Astrocyte (in vitro differentiated cells and primary cell): ENCODE results near the gene CRLF1.

Experiments used
- EZH2 ChIP-seq: IDR thresholded peaks from 2 replicates; pipeline ENCODE4 v1.6.1; 2012; ENCODE audit warnings: mild to moderate bottlenecking, low read length, inconsistent platforms; ENCODE audit not compliant: insufficient read depth
- TF ChIP-seq, protein P1 (sequence below): IDR thresholded peaks from 2 replicates; pipeline ENCODE4 v1.5.1; 2011; ENCODE audit warnings: low read depth, mild to moderate bottlenecking, inconsistent platforms, low read length, moderate library complexity; ENCODE audit not compliant: insufficient read depth

DNA sequence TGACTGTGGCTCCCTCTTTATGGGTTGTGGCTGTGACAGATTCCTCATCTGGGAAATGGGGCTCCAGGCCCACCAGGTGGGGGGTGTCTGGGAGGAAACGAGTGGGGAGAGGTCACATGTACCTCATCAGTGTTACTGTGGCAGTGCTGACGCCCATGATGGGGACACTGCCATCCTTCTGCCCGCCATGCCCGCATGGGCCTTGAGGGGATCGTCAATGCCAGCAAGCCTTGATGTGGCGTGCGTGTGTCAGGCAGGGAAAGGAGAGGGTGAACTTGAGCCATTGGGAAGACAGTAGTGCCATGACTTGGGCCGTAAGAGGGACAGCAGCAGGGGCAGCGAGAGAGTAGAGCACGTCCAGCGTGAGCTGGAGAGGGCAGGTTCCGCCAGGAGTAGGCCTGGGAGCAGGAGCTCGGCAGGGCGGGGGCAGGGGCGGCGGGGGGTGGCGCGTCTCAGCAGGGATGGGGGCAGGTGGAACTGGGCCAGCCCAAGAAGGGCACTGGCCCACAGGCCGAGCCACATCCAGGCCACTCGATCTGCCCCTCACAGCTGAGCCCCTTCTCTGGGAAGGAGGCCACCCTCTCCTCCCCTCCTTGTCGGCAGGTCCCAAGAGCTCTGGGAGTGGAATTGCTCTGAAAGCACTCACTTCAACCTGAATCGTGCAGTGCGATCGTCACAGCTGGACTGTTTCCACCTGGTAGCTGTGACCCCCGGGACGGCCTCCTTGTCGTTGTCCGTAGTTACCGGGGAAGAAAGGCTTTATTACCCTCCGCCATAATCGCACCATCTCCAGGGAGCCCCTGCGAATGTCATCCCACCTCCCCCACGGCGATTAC is 40.2 kb upstream of the CRLF1 start:
- TF ChIP-seq, protein P1, sequence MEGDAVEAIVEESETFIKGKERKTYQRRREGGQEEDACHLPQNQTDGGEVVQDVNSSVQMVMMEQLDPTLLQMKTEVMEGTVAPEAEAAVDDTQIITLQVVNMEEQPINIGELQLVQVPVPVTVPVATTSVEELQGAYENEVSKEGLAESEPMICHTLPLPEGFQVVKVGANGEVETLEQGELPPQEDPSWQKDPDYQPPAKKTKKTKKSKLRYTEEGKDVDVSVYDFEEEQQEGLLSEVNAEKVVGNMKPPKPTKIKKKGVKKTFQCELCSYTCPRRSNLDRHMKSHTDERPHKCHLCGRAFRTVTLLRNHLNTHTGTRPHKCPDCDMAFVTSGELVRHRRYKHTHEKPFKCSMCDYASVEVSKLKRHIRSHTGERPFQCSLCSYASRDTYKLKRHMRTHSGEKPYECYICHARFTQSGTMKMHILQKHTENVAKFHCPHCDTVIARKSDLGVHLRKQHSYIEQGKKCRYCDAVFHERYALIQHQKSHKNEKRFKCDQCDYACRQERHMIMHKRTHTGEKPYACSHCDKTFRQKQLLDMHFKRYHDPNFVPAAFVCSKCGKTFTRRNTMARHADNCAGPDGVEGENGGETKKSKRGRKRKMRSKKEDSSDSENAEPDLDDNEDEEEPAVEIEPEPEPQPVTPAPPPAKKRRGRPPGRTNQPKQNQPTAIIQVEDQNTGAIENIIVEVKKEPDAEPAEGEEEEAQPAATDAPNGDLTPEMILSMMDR, result no peak
- no peak for TF ChIP-seq EZH2
